Mesodermal cell (in vitro differentiated cells): Measurements from ENCODE around the gene ADRA2C.

ENCODE experiments used
- H3K27ac ChIP-seq: 2 replicates; pipeline ENCODE4 v1.7.0; 2013; ENCODE audit warnings: mild to moderate bottlenecking, low read depth, low read length, moderate library complexity; ENCODE audit not compliant: severe bottlenecking
- H3K36me3 ChIP-seq: 2 replicates; pipeline ENCODE4 v1.7.1; 2013; ENCODE audit warnings: mild to moderate bottlenecking, low read length, moderate library complexity; ENCODE audit not compliant: control insufficient read depth, insufficient read depth
- H3K4me1 ChIP-seq: one replicate; pipeline ENCODE4 v1.7.1; 2013; ENCODE audit warnings: mild to moderate bottlenecking, low read length; ENCODE audit not compliant: insufficient read depth, control insufficient read depth, poor library complexity, severe bottlenecking
- H3K4me3 ChIP-seq: 2 replicates; pipeline ENCODE4 v1.7.0; 2013; ENCODE audit warnings: low read length, control low read depth, mild to moderate bottlenecking; ENCODE audit not compliant: insufficient read depth, poor library complexity, severe bottlenecking; ENCODE audit errors: extremely low read depth
- H3K9me3 ChIP-seq: 2 replicates; pipeline ENCODE4 v1.7.1; 2013; ENCODE audit warnings: mild to moderate bottlenecking, low read length, moderate library complexity; ENCODE audit not compliant: control insufficient read depth
- WGBS, 2 experiments: methylation state at CpG; one replicate each; pipeline ENCODE4 v1.1.5; 2013; ENCODE audit warnings: missing lambda C conversion rate in 2 of 2; ENCODE audit not compliant: insufficient coverage in 2 of 2; 5-methylcytosine and 5-hydroxymethylcytosine counted together

Gene ADRA2C

GRCh38 chr4:3788366-3788660 lies 22.1 kb downstream of the ADRA2C start:
- no peaks in the 10 kb centered on the region for H3K36me3 ChIP-seq
- H3K9me3 ChIP-seq: no peaks in the 10 kb centered on the region
- no peaks in the 10 kb centered on the region for H3K4me1 ChIP-seq
- H3K4me3 ChIP-seq: no peak overlapping the region
- WGBS, 2 experiments: 89 to 96% methylated on average over 11 to 13 of the region's 13 CpGs
- H3K27ac ChIP-seq: no peak overlapping the region

GRCh38 chr4:3789587-3789986 lies 23.4 kb downstream of the ADRA2C start:
- H3K4me1 ChIP-seq: no peaks in the 10 kb centered on the region
- no peak overlapping the region for H3K27ac ChIP-seq
- H3K36me3 ChIP-seq: no peaks in the 10 kb centered on the region
- H3K4me3 ChIP-seq: no peak overlapping the region
- WGBS, 2 experiments: 85 to 92% methylated on average over 5 to 8 of the region's 9 CpGs
- H3K9me3 ChIP-seq: no peaks in the 10 kb centered on the region

GRCh38 chr4:3790006-3790561 lies 23.9 kb downstream of the ADRA2C start:
- no peak overlapping the region for H3K4me3 ChIP-seq
- H3K4me1 ChIP-seq: no peaks in the 10 kb centered on the region
- WGBS, 2 experiments: 87 to 91% methylated on average over 12 to 13 of the region's 13 CpGs
- no peaks in the 10 kb centered on the region for H3K36me3 ChIP-seq
- no peaks in the 10 kb centered on the region for H3K9me3 ChIP-seq
- H3K27ac ChIP-seq: no peak overlapping the region

- peaks cover 6% of the 10 kb centered on the region for H3K9me3 ChIP-seq
- no peaks in the 10 kb centered on the region for H3K36me3 ChIP-seq
- no peak overlapping the region for H3K4me3 ChIP-seq
- no peaks in the 10 kb centered on the region for H3K4me1 ChIP-seq
- H3K27ac ChIP-seq: no peak overlapping the region
- WGBS, 2 experiments: 75 to 84% methylated on average over 8 of the region's 9 CpGs
These were observed 25.1 kb downstream of the ADRA2C start for GRCh38 chr4:3791256-3791655.

- Histone ChIP-seq H3K27ac (no peak overlapping the region), H3K4me1 (no peaks in the 10 kb centered on the region), H3K36me3 (no peaks in the 10 kb centered on the region), H3K4me3 (no peak overlapping the region), H3K9me3 (peaks cover 11% of the 10 kb centered on the region)
- 15 to 20% methylated on average over 12 to 13 of the region's 13 CpGs for WGBS, 2 experiments
These were observed 25.8 kb downstream of the ADRA2C start for GRCh38 chr4:3791910-3792542.

GRCh38 chr4:3792813-3793212 lies 26.6 kb downstream of the ADRA2C start:
- Histone ChIP-seq H3K9me3 (peaks cover 11% of the 10 kb centered on the region), H3K4me3 (no peak overlapping the region), H3K4me1 (no peaks in the 10 kb centered on the region), H3K36me3 (no peaks in the 10 kb centered on the region), H3K27ac (no peak overlapping the region)
- 21% methylated on average over 2 of the region's 3 CpGs; no CpG with 5 or more reads in 1 of the 2 experiments for WGBS, 2 experiments

GRCh38 chr4:3793545-3793944 lies 27.4 kb downstream of the ADRA2C start:
- H3K4me1 ChIP-seq: no peaks in the 10 kb centered on the region
- H3K9me3 ChIP-seq: peaks cover 11% of the 10 kb centered on the region
- WGBS, 2 experiments: 44 to 69% methylated on average over 2 to 3 of the region's 3 CpGs
- no peak overlapping the region for H3K4me3 ChIP-seq
- H3K27ac ChIP-seq: no peak overlapping the region
- H3K36me3 ChIP-seq: no peaks in the 10 kb centered on the region

GRCh38 chr4:3796960-3797359 lies 30.8 kb downstream of the ADRA2C start:
- H3K9me3 ChIP-seq: peaks cover 11% of the 10 kb centered on the region
- 100% methylated on average over 1 to 2 of the region's 2 CpGs for WGBS, 2 experiments
- H3K27ac ChIP-seq: no peak overlapping the region
- H3K4me3 ChIP-seq: no peak overlapping the region
- H3K4me1 ChIP-seq: no peaks in the 10 kb centered on the region
- no peaks in the 10 kb centered on the region for H3K36me3 ChIP-seq

GRCh38 chr4:3797831-3798790 lies 31.9 kb downstream of the ADRA2C start:
- 88 to 90% methylated on average over 25 to 27 of the region's 28 CpGs for WGBS, 2 experiments

GRCh38 chr4:3799496-3799895 lies 33.3 kb downstream of the ADRA2C start:
- Histone ChIP-seq H3K4me3 (no peak overlapping the region), H3K9me3 (peaks cover 11% of the 10 kb centered on the region), H3K36me3 (no peaks in the 10 kb centered on the region), H3K4me1 (peaks cover 8% of the 10 kb centered on the region), H3K27ac (no peak overlapping the region)
- WGBS, 2 experiments: 82 to 93% methylated on average over 5 to 10 of the region's 13 CpGs

More at GRCh38 chr4:3797831-3798790, 31.9 kb downstream of the ADRA2C start:
- peaks cover 8% of the 10 kb centered on the region for H3K4me1 ChIP-seq
- no peak overlapping the region for H3K27ac ChIP-seq
- peaks cover 11% of the 10 kb centered on the region for H3K9me3 ChIP-seq
- H3K36me3 ChIP-seq: no peaks in the 10 kb centered on the region
- H3K4me3 ChIP-seq: no peak overlapping the region
